OCI-LY1 (cell line): Measurements from ENCODE around the gene HSF4.

ENCODE experiments used
- EZH2 ChIP-seq: fragments of 200-600 bp; sonication (generic), shearing (Covaris generic); IDR thresholded peaks from 2 replicates; pipeline ENCODE4 v1.8.0; 2017; ENCODE audit warnings: borderline replicate concordance, mixed run types, mild to moderate bottlenecking, antibody characterized with exemption, low read length, moderate library complexity, mixed read lengths
- TF ChIP-seq, protein P1 (sequence below): fragments of 200-600 bp; sonication (generic), shearing (Covaris generic); IDR thresholded peaks from 2 replicates; pipeline ENCODE4 v1.5.1; 2017; ENCODE audit warnings: mild to moderate bottlenecking, antibody characterized with exemption, low read length, moderate library complexity, mixed read lengths

DNA sequence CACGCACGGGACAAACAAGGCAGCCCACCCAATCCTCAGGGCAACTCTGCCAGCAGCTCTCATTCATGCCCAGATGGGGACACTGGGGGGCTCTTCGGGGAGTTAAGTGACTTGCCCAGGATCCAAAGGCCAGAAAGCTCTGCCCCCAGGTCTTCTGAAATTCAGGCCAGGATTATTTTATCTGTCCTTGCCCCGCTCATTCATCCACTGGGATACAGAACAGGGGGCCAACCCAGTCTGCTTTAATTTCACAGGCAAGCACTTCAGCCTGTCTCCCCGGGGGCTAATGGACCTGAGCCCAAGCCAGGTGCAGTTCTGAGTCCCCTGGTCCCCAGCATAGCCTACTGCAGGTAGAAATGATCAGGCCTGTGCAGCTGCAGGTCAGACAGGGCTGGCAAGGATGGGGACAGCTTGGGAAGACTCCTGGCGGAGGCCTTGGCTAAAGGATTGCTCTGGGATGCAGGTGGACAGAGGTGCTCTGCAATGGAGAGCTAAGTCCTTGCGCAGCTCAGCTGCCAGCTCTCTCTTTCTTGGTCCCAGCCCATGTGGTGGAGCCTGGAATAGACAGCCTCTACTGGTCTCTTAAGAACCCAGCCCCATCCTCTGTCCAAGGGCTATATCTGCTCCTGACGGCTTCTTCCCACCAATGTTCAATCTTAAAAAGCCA is 13.0 kb upstream of the HSF4 start:
- TF ChIP-seq, protein P1, sequence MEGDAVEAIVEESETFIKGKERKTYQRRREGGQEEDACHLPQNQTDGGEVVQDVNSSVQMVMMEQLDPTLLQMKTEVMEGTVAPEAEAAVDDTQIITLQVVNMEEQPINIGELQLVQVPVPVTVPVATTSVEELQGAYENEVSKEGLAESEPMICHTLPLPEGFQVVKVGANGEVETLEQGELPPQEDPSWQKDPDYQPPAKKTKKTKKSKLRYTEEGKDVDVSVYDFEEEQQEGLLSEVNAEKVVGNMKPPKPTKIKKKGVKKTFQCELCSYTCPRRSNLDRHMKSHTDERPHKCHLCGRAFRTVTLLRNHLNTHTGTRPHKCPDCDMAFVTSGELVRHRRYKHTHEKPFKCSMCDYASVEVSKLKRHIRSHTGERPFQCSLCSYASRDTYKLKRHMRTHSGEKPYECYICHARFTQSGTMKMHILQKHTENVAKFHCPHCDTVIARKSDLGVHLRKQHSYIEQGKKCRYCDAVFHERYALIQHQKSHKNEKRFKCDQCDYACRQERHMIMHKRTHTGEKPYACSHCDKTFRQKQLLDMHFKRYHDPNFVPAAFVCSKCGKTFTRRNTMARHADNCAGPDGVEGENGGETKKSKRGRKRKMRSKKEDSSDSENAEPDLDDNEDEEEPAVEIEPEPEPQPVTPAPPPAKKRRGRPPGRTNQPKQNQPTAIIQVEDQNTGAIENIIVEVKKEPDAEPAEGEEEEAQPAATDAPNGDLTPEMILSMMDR, result no peak
- TF ChIP-seq EZH2, result no peak
